ENCODE results near the gene PATJ. TPM values are rescaled to one million over a fixed set of nuclear protein-coding genes. Genes with fewer than 3 reads are reported as not detected.

Gene PATJ
- total RNA-seq, 1 experiment from 2014 or later, result 28.7 TPM

- DNase-seq (peak; percentile 34), ATAC-seq (peak; percentile 63)
- intact Hi-C loops (cut with micrococcal nuclease), result loop anchor here (2.0 kb wide), 1 partner anchor 18 kb away; the partner anchor contains the start of gene TM2D1
- no TSS peak for BruUV-seq (replicated peaks)
- Histone ChIP-seq H3K27me3 (ENCODE audit: low read length) (no peaks in the 10 kb centered on the region), H3K9me2 (replicated peaks; ENCODE audit: low read length) (no peaks in the 10 kb centered on the region), H3K4me3 (ENCODE audit: low read length) (peak overlapping the region; percentile 90), H3F3A (ENCODE audit: low read length, unreplicated experiment) (no peaks in the 10 kb centered on the region), H3K4me1 (ENCODE audit: insufficient read depth, low read length) (peaks cover 31% of the 10 kb centered on the region), H4K20me1 (ENCODE audit: low read length) (no peaks in the 10 kb centered on the region), H3K79me2 (ENCODE audit: low read length) (peaks cover 51% of the 10 kb centered on the region), H3K9ac (ENCODE audit: low read length) (peak overlapping the region; percentile 83), H3K27ac (ENCODE audit: low read length) (peak overlapping the region; percentile 58), H3K9me3 (ENCODE audit: low read length) (no peaks in the 10 kb centered on the region), H2AFZ (ENCODE audit: low read length) (peak overlapping the region; percentile 85), H3K4me2 (ENCODE audit: low read length) (peak overlapping the region; percentile 92), H3K36me3 (ENCODE audit: low read depth, low read length) (no peaks in the 10 kb centered on the region)
- ChIA-PET CTCF (no interaction called here), POLR2A (ENCODE audit: unreplicated experiment) (no interaction called here)
- TF ChIP-seq EZH2 (IDR thresholded peaks at IDR 0.05; ENCODE audit: low read length, unreplicated experiment) (no peak), EZH2phosphoT487 (IDR thresholded peaks at IDR 0.05; ENCODE audit: borderline replicate concordance, low read length) (no peak)
- TF ChIP-seq, protein P1, sequence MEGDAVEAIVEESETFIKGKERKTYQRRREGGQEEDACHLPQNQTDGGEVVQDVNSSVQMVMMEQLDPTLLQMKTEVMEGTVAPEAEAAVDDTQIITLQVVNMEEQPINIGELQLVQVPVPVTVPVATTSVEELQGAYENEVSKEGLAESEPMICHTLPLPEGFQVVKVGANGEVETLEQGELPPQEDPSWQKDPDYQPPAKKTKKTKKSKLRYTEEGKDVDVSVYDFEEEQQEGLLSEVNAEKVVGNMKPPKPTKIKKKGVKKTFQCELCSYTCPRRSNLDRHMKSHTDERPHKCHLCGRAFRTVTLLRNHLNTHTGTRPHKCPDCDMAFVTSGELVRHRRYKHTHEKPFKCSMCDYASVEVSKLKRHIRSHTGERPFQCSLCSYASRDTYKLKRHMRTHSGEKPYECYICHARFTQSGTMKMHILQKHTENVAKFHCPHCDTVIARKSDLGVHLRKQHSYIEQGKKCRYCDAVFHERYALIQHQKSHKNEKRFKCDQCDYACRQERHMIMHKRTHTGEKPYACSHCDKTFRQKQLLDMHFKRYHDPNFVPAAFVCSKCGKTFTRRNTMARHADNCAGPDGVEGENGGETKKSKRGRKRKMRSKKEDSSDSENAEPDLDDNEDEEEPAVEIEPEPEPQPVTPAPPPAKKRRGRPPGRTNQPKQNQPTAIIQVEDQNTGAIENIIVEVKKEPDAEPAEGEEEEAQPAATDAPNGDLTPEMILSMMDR (conservative IDR thresholded peaks at IDR 0.05; ENCODE audit: low read depth, low read length), result no peak
Observed at GRCh38 chr1:61742620-61743430, 545 bp downstream of the PATJ start.

DNA sequence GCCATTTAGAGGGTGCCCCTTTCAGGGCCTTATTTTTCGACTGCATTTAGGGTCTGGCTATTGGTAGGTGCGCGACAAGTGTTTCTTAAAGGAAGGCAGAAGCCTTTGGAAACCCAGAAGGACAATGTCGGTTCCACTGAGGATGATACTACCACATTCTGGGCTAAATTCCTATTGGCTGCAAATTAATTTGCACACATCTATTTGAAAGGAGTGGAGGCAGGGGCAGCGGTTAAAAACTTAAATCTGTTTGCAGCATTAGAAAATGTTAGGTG is 1.1 kb downstream of the PATJ start:
- ChIA-PET CTCF (no interaction called here), POLR2A (ENCODE audit: unreplicated experiment) (interaction anchor here (0.7 kb wide), 1 partner anchor 550 kb away, joined by 3 read pairs; no protein-coding TSS in a partner anchor)
- Histone ChIP-seq H3K9me3 (ENCODE audit: low read length) (no peaks in the 10 kb centered on the region), H3K27me3 (ENCODE audit: low read length) (no peaks in the 10 kb centered on the region), H3K4me1 (ENCODE audit: insufficient read depth, low read length) (peaks cover 31% of the 10 kb centered on the region), H3K9ac (ENCODE audit: low read length) (peak overlapping the region; percentile 83), H2AFZ (ENCODE audit: low read length) (0 out of 2 replicates have a peak overlapping the region, but pooled peaks have one; percentile 73), H3K4me3 (ENCODE audit: low read length) (peak overlapping the region; percentile 90), H4K20me1 (ENCODE audit: low read length) (no peaks in the 10 kb centered on the region), H3K9me2 (replicated peaks; ENCODE audit: low read length) (no peaks in the 10 kb centered on the region), H3K27ac (ENCODE audit: low read length) (no peak overlapping the region), H3K4me2 (ENCODE audit: low read length) (peak overlapping the region; percentile 92), H3F3A (ENCODE audit: low read length, unreplicated experiment) (no peaks in the 10 kb centered on the region), H3K36me3 (ENCODE audit: low read depth, low read length) (no peaks in the 10 kb centered on the region), H3K79me2 (ENCODE audit: low read length) (peaks cover 56% of the 10 kb centered on the region)
- ATAC-seq (no peak), DNase-seq (no peak)
- intact Hi-C loops (cut with micrococcal nuclease), result loop anchor here (2.0 kb wide), 1 partner anchor 19 kb away; the partner anchor contains the start of gene TM2D1
- BruUV-seq (replicated peaks), result TSS peak; percentile 52
- TF ChIP-seq EZH2 (IDR thresholded peaks at IDR 0.05; ENCODE audit: low read length, unreplicated experiment), result no peak
- TF ChIP-seq, protein P1 (conservative IDR thresholded peaks at IDR 0.05; ENCODE audit: low read depth, low read length), result no peak
- TF ChIP-seq EZH2phosphoT487 (IDR thresholded peaks at IDR 0.05; ENCODE audit: borderline replicate concordance, low read length), result no peak
